DND-41 (cell line): Measurements from ENCODE around the gene GRB2.
"Not testable (repeated sequence)": the region's sequence is repeated elsewhere in the genome, so short reads cannot be mapped to it uniquely, and the experiment has no call there.

Experiments
- ATAC-seq: fragments of 200-7000 bp; cut with Tn5 transposase; 3 replicates; pipeline ENCODE4 v1.9.1; 2021; ENCODE audit warnings: low read depth; ENCODE audit not compliant: insufficient read depth
- DNase-seq: peaks from one replicate; pipeline ENCODE4 v3.0.0-alpha.2; 2020
- H2AFZ ChIP-seq: 2 replicates; pipeline ENCODE4 v1.6.0; 2012; ENCODE audit warnings: low read depth, low read length
- H3K27ac ChIP-seq: 2 replicates; pipeline ENCODE4 v1.5.1; 2012; ENCODE audit warnings: low read length, inconsistent platforms
- H3K27me3 ChIP-seq: fragments of 200-600 bp; sonication (generic); 2 replicates; pipeline ENCODE4 v1.6.0; 2012; ENCODE audit warnings: low read length, mild to moderate bottlenecking, inconsistent platforms; ENCODE audit not compliant: insufficient read depth, poor library complexity
- H3K36me3 ChIP-seq: 2 replicates; pipeline ENCODE4 v1.5.1; 2012; ENCODE audit warnings: low read length, inconsistent platforms; ENCODE audit not compliant: insufficient read depth
- H3K4me1 ChIP-seq: 2 replicates; pipeline ENCODE4 v1.5.1; 2012; ENCODE audit warnings: mild to moderate bottlenecking, low read length; ENCODE audit not compliant: insufficient read depth
- H3K4me2 ChIP-seq: 2 replicates; pipeline ENCODE4 v1.6.0; 2012; ENCODE audit warnings: mild to moderate bottlenecking, moderate library complexity, low read length, inconsistent platforms; ENCODE audit not compliant: insufficient read depth
- H3K4me3 ChIP-seq, 2 experiments: fragments of 200-600 bp in 1 of 2; shearing (Covaris generic) in 1 of 2; 2 replicates each; pipeline ENCODE4 v1.5.1; 2012 to 2016; ENCODE audit warnings: inconsistent platforms in 2 of 2, low read length in 2 of 2, mild to moderate bottlenecking in 2 of 2, low read depth in 1 of 2, moderate library complexity in 1 of 2
- H3K79me2 ChIP-seq: 2 replicates; pipeline ENCODE4 v1.6.0; 2012; ENCODE audit warnings: low read length, inconsistent platforms; ENCODE audit not compliant: insufficient read depth
- H3K9ac ChIP-seq: 2 replicates; pipeline ENCODE4 v1.6.0; 2012; ENCODE audit warnings: low read depth, mild to moderate bottlenecking, inconsistent platforms, low read length, moderate library complexity
- H3K9me3 ChIP-seq: 2 replicates; pipeline ENCODE4 v1.5.1; 2012; ENCODE audit warnings: low read length, moderate library complexity, mild to moderate bottlenecking, inconsistent platforms; ENCODE audit not compliant: insufficient read depth, severe bottlenecking
- H4K20me1 ChIP-seq: 2 replicates; pipeline ENCODE4 v1.6.0; 2012; ENCODE audit warnings: low read length; ENCODE audit not compliant: insufficient read depth
- CTCF ChIP-seq: IDR thresholded peaks from 2 replicates; pipeline ENCODE4 v1.5.1; 2012; ENCODE audit warnings: borderline replicate concordance, low read length, moderate library complexity, mild to moderate bottlenecking; ENCODE audit not compliant: poor library complexity, severe bottlenecking; ENCODE audit errors: extremely low read depth
- EZH2 ChIP-seq: IDR thresholded peaks from 3 replicates; pipeline ENCODE4 v1.6.1; 2012; ENCODE audit warnings: borderline replicate concordance, low read depth, mild to moderate bottlenecking, moderate library complexity, low read length, inconsistent platforms; ENCODE audit not compliant: severe bottlenecking

The GRB2 gene

GRCh38 chr17:75370286-75370915 is 35.1 kb downstream of the GRB2 start:
- DNase-seq = no peak
- no peaks in the 10 kb centered on the region for H3K9me3 ChIP-seq
- H3K4me1 ChIP-seq = peaks cover 22% of the 10 kb centered on the region
- ATAC-seq = no peak
- H4K20me1 ChIP-seq = peaks cover 85% of the 10 kb centered on the region
- H3K79me2 ChIP-seq = peaks cover 100% of the 10 kb centered on the region
- H3K4me3 ChIP-seq = no peak overlapping the region
- no peak overlapping the region for H3K27ac ChIP-seq
- no peak overlapping the region for H2AFZ ChIP-seq
- TF ChIP-seq EZH2 (no peak), CTCF (no peak)
- H3K4me2 ChIP-seq = no peak overlapping the region
- no peaks in the 10 kb centered on the region for H3K27me3 ChIP-seq
- H3K36me3 ChIP-seq = peaks cover 33% of the 10 kb centered on the region
- no peak overlapping the region for H3K9ac ChIP-seq

GRCh38 chr17:75367838-75368789 is 37.4 kb downstream of the GRB2 start:
- DNase-seq, H3K27ac ChIP-seq, H3K27me3 ChIP-seq, H3K4me3 ChIP-seq, H3K9me3 ChIP-seq, H3K4me2 ChIP-seq, H3K9ac ChIP-seq, H2AFZ ChIP-seq, ATAC-seq: not testable (repeated sequence)
- Histone ChIP-seq H3K36me3 (peaks cover 21% of the 10 kb centered on the region), H3K79me2 (peaks cover 100% of the 10 kb centered on the region), H4K20me1 (peaks cover 86% of the 10 kb centered on the region), H3K4me1 (peaks cover 30% of the 10 kb centered on the region)

GRCh38 chr17:75367312-75367711 is 38.2 kb downstream of the GRB2 start:
- DNase-seq = no peak
- no peak for TF ChIP-seq EZH2
- no peak for TF ChIP-seq CTCF
- Histone ChIP-seq H4K20me1 (peaks cover 86% of the 10 kb centered on the region), H3K4me2 (no peak overlapping the region), H3K27me3 (no peaks in the 10 kb centered on the region), H3K9me3 (no peaks in the 10 kb centered on the region), H2AFZ (no peak overlapping the region), H3K4me1 (peaks cover 32% of the 10 kb centered on the region), H3K79me2 (peaks cover 100% of the 10 kb centered on the region), H3K27ac (no peak overlapping the region; the same call in 1 of the 2 replicates), H3K4me3 (no peak overlapping the region), H3K36me3 (peaks cover 20% of the 10 kb centered on the region), H3K9ac (no peak overlapping the region)
- ATAC-seq = no peak

GRCh38 chr17:75366432-75366831 is 39.0 kb downstream of the GRB2 start:
- H3K9ac ChIP-seq = no peak overlapping the region
- no peak for ATAC-seq
- H3K79me2 ChIP-seq = peaks cover 100% of the 10 kb centered on the region
- no peak overlapping the region for H3K4me3 ChIP-seq
- H3K9me3 ChIP-seq = no peaks in the 10 kb centered on the region
- H2AFZ ChIP-seq = no peak overlapping the region
- peaks cover 13% of the 10 kb centered on the region for H3K36me3 ChIP-seq
- peaks cover 32% of the 10 kb centered on the region for H3K4me1 ChIP-seq
- no peak overlapping the region for H3K4me2 ChIP-seq
- TF ChIP-seq EZH2 (no peak), CTCF (no peak)
- H3K27ac ChIP-seq = no peak overlapping the region
- H4K20me1 ChIP-seq = peaks cover 84% of the 10 kb centered on the region
- no peak for DNase-seq
- H3K27me3 ChIP-seq = no peaks in the 10 kb centered on the region
